Stomach (tissue), 9 donors: Measurements from ENCODE around the gene PC. TPM values are rescaled to one million over a fixed set of nuclear protein-coding genes. Genes with fewer than 3 reads are reported as not detected.

Experiments
- DNase-seq, 2 donors: peaks; one replicate each; pipeline versions ENCODE4 v3.0.0 to v3.0.0-alpha.2; 2013 to 2019
- H3K27ac ChIP-seq, 5 donors: fragments of 200-600 bp in 4 of 5; sonication (generic) in 4 of 5; one replicate each; pipeline ENCODE4 v1.5.1; 2013 to 2019; ENCODE audit warnings: mild to moderate bottlenecking in 1 of 5, moderate library complexity in 1 of 5
- H3K27me3 ChIP-seq, 3 donors: fragments of 200-600 bp; sonication (generic); one replicate each; pipeline ENCODE4 v1.5.1; 2017 to 2019; ENCODE audit warnings: mixed run types in 1 of 3
- H3K36me3 ChIP-seq, 4 donors: fragments of 200-600 bp; sonication (generic); 1 replicate in 3 of 4; 2 replicates in 1 of 4; pipeline ENCODE4 v1.5.1; 2016 to 2019
- H3K4me1 ChIP-seq, 4 donors: fragments of 200-600 bp; sonication (generic); one replicate each; pipeline ENCODE4 v1.5.1; 2016 to 2019
- H3K4me3 ChIP-seq, 4 donors: fragments of 200-600 bp; sonication (generic) in 3 of 4; one replicate each; pipeline ENCODE4 v1.5.1; 2016 to 2019; ENCODE audit warnings: mild to moderate bottlenecking in 1 of 4
- H3K9me3 ChIP-seq, 4 donors: fragments of 200-600 bp; sonication (generic); one replicate each; pipeline ENCODE4 v1.5.1; 2016 to 2019
- EP300 ChIP-seq: sonication (generic); formaldehyde crosslinking; IDR thresholded peaks from one replicate; pipeline ENCODE4 v1.6.1; 2017; ENCODE audit warnings: antibody characterized with exemption
- POLR2A ChIP-seq, 4 donors: fragments of 450-650 bp; IDR thresholded peaks; one replicate each; pipeline ENCODE4 v1.6.1; 2016; ENCODE audit warnings: antibody characterized with exemption in 4 of 4, control low read depth in 2 of 4, mild to moderate bottlenecking in 1 of 4, moderate library complexity in 1 of 4
- POLR2AphosphoS5 ChIP-seq, 3 donors: sonication (generic); formaldehyde crosslinking; IDR thresholded peaks; one replicate each; pipeline ENCODE4 v1.6.1; 2016; ENCODE audit warnings: antibody characterized with exemption in 3 of 3
- WGBS, 5 donors: extraction: QIAGEN DNeasy Blood & Tissue Kit in 3 of 5; methylation state at CpG; one replicate each; pipeline versions ENCODE4 v1.1.5 to v1.1.7; 2013 to 2018; 5-methylcytosine and 5-hydroxymethylcytosine counted together
- intact Hi-C: fragments of 100-400 bp; cut with DNase I; formaldehyde crosslinking; loops from one replicate; pipeline ENCODE4 v1.15.1; 2023; ENCODE audit warnings: low total_unique reads
- polyA plus RNA-seq, 3 donors: library from polyadenylated mRNA; stranded (reverse); fragments of 200-250 nt; gene quantifications; one replicate each; pipeline ENCODE4 v1.2.3, GENCODE V29; 2013
- total RNA-seq, 5 donors: library from RNA; depleted of rRNA; stranded (reverse); fragments of >200 nt; gene quantifications; one replicate each; pipeline versions ENCODE4 v1.1.0 to v1.2.3, GENCODE V29; 2014 to 2016
- TF ChIP-seq, protein P1 (sequence below), 7 experiments: fragments of 450-650 bp in 4 of 7; fragments of 200-600 bp in 3 of 7; sonication (generic) in 3 of 7; IDR thresholded peaks; one replicate each; pipeline ENCODE4 v1.5.1; 2016 to 2019; ENCODE audit warnings: antibody characterized with exemption in 7 of 7, control low read depth in 2 of 7, mild to moderate bottlenecking in 1 of 7
- donor health status: healthy with polysubstance abuse.
- donor health status: Bipolar disorder and iron deficiency.
- donor health status: healthy.

The PC gene
- total and polyA plus RNA-seq, 8 donors = 0.58 to 86.0 (median 22.3) TPM

DNA sequence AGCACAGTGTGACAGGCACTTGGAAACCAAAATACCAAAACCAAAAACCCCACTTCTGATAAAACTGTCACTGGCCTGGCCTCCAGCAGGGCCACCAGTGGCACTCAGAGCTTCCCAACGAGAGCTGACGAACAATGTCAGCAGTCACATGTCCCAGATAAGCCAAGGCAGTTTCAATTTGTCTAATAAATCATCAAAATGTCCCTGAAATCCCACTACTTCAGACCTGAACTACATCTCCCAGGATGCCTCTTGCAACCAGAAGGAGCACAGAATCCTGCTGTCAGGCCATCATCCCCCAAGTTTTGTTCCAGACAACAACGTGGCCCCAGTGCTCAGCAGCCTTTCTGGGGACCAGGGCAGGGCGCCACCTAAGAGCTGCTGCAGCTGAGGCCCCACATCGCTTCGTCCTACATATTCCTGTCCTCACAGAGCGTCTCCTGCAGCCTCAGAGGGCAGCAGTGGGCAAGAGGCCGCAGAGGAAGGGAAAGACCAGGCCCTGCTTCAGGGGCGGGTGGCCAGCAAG is 76.2 kb downstream of the PC start:
- DNase-seq = no peak

DNA sequence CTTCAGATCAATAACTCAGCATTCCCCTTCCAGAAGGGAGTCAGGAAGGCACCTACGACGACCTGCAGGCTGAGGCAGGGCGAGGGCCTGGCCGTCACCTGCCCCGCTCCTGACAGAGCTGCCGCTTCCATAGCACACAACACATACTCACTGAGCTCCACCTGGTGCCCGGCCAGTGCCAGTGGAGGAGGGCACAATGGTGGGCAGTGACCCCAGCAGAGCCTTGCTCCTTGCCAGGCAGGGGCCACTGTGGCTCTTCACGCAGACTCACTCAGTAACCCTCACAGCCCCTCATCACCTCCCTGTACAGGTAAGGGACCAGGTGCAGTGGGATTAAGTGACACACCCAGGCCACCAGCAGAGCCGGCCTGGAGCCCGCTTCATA is 76.7 kb downstream of the PC start:
- Histone ChIP-seq H3K27me3 (no peaks in the 10 kb centered on the region), H3K4me1 (peaks cover 51 to 60% (median 58%) of the 10 kb centered on the region in 4 donors), H3K36me3 (no peaks in the 10 kb centered on the region), H3K4me3 (no peak overlapping the region), H3K27ac (peak overlapping the region in 4 of 5 donors; percentile 8 to 80 (median 76)), H3K9me3 (no peaks in the 10 kb centered on the region)
- 72 to 85% (median 80%) methylated on average over 9 to 10 of the region's 10 CpGs for WGBS, 5 donors
- intact Hi-C loops = no loop called here
- TF ChIP-seq POLR2A (IDR thresholded peaks at IDR 0.05) = no peak
- TF ChIP-seq, protein P1, sequence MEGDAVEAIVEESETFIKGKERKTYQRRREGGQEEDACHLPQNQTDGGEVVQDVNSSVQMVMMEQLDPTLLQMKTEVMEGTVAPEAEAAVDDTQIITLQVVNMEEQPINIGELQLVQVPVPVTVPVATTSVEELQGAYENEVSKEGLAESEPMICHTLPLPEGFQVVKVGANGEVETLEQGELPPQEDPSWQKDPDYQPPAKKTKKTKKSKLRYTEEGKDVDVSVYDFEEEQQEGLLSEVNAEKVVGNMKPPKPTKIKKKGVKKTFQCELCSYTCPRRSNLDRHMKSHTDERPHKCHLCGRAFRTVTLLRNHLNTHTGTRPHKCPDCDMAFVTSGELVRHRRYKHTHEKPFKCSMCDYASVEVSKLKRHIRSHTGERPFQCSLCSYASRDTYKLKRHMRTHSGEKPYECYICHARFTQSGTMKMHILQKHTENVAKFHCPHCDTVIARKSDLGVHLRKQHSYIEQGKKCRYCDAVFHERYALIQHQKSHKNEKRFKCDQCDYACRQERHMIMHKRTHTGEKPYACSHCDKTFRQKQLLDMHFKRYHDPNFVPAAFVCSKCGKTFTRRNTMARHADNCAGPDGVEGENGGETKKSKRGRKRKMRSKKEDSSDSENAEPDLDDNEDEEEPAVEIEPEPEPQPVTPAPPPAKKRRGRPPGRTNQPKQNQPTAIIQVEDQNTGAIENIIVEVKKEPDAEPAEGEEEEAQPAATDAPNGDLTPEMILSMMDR (IDR thresholded peaks at IDR 0.05) = no peak
- TF ChIP-seq POLR2AphosphoS5 (IDR thresholded peaks at IDR 0.05) = no peak
- TF ChIP-seq EP300 = no peak
- no peak for DNase-seq

More for the DNA sequence above, 76.2 kb downstream of the PC start:
- Histone ChIP-seq H3K4me3 (peak overlapping the region in 1 of 4 donors; percentile 37), H3K9me3 (no peaks in the 10 kb centered on the region), H3K27me3 (no peaks in the 10 kb centered on the region), H3K27ac (peak overlapping the region; percentile 42 to 80 (median 72)), H3K4me1 (peaks cover 56 to 64% (median 64%) of the 10 kb centered on the region in 4 donors), H3K36me3 (no peaks in the 10 kb centered on the region)
- TF ChIP-seq POLR2A (IDR thresholded peaks at IDR 0.05) (no peak), POLR2AphosphoS5 (IDR thresholded peaks at IDR 0.05) (no peak), EP300 (no peak)
- TF ChIP-seq, protein P1 (IDR thresholded peaks at IDR 0.05) = no peak
- 58 to 73% (median 66%) methylated on average over 7 to 9 of the region's 9 CpGs for WGBS, 5 donors
- intact Hi-C loops = no loop called here

DNA sequence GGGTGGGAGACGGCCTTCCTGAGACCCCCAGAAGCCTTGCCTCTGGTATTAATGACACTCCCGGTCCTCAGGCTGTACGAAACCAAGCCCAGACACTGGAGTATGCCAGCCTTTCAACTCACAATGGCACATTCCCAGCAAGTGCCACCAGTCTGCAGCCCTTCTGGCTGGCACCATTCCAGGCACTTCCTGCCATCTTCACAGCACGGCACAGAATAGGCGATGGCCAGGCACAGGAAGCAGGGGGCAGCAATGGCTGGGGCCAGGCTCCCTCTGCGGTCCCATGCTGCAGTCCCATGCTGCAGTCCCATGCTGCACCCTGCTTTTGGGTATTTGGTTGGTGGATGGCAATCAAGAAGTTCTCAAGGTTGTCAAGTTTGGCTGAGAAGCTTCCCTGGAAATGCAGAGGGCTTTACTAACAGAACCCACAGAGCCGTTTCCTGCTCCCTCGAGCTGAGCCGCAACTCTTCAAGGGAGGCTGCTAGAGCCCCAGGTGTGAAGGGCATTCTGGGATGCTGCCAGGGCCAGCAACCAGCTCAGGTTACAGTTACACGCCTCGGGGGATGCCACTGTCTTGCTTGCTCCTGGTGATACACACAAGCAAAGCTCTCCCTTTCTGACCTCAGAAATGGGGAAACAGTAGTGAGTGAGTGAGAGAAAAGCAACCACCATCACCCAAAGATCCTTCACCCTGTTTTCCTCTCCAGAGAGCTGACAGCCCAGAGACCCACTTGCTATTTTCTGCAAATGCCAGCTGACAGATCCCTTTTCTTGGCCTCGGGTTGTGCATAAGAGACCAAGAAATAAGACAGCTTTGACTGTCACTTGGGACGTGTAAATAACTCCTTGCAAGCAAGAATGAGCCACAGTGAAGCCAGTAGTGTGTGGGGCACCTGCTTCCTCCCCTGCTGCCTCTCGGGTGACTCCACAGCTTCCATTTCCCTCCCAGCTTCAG is 77.4 kb downstream of the PC start:
- Histone ChIP-seq H3K27ac (peak overlapping the region; percentile 9 to 80 (median 71)), H3K27me3 (no peaks in the 10 kb centered on the region), H3K4me3 (no peak overlapping the region), H3K36me3 (no peaks in the 10 kb centered on the region), H3K9me3 (no peaks in the 10 kb centered on the region), H3K4me1 (peaks cover 46 to 55% (median 52%) of the 10 kb centered on the region in 4 donors)
- WGBS, 5 donors = 38 to 55% (median 41%) methylated on average over 12 to 14 of the region's 14 CpGs
- intact Hi-C loops = no loop called here
- DNase-seq = peak in 1 of 2 donors; percentile 75
- TF ChIP-seq, protein P1 (IDR thresholded peaks at IDR 0.05) = no peak
- TF ChIP-seq POLR2AphosphoS5 (IDR thresholded peaks at IDR 0.05) = no peak

DNA sequence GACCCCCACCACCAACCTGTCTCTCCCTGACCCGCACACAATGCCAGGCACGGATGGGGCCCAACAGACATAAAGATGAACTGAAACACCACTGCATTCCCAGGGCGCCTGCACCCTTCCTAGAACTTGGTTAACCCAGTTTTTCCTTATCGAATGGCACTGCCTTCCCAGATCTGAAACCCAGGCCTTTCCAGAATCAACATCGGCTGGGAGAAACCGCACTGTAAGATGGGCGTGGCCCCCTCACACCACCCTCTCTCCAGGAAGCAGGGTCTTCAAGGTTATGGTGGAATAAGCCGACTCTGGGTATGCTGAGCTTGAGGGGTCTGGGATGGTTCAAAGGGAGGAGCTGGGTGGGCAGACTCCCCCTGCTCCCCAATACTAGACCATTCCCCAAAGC is 78.2 kb downstream of the PC start:
- H3K36me3 ChIP-seq = no peaks in the 10 kb centered on the region
- TF ChIP-seq, protein P1 (IDR thresholded peaks at IDR 0.05) = no peak
- TF ChIP-seq POLR2AphosphoS5 (IDR thresholded peaks at IDR 0.05) = no peak
- TF ChIP-seq EP300 = no peak
- no peak for TF ChIP-seq POLR2A (IDR thresholded peaks at IDR 0.05)
- peaks cover 46 to 54% (median 51%) of the 10 kb centered on the region in 4 donors for H3K4me1 ChIP-seq
- intact Hi-C loops = no loop called here
- 26 to 52% (median 43%) methylated on average over 8 of the region's 8 CpGs for WGBS, 5 donors
- H3K4me3 ChIP-seq = no peak overlapping the region
- DNase-seq = peak; percentile 55 to 71
- H3K9me3 ChIP-seq = no peaks in the 10 kb centered on the region
- peak overlapping the region; percentile 9 to 80 (median 71) for H3K27ac ChIP-seq
- H3K27me3 ChIP-seq = no peaks in the 10 kb centered on the region
